GM12865 (cell line): ENCODE results near the gene LSM7.

ENCODE experiments used
- DNase-seq: peaks from one replicate; pipeline ENCODE4 v3.0.0; 2010; ENCODE audit warnings: low read depth
- H3K4me3 ChIP-seq: 2 replicates; pipeline ENCODE4 v1.5.1; 2011; ENCODE audit warnings: mild to moderate bottlenecking, low read depth, low read length, control low read depth
- CTCF ChIP-seq: IDR thresholded peaks from 2 replicates; pipeline ENCODE4 v1.5.1; 2011; ENCODE audit warnings: low read length, control low read depth, low read depth, inconsistent platforms; ENCODE audit not compliant: insufficient read depth; ENCODE audit errors: missing control alignments

The LSM7 gene

GRCh38 chr19:2340496-2341243 lies 12.3 kb upstream of the LSM7 start:
- TF ChIP-seq CTCF: no peak
- H3K4me3 ChIP-seq: no peak overlapping the region
- no peak for DNase-seq

GRCh38 chr19:2339644-2340310 lies 11.4 kb upstream of the LSM7 start:
- TF ChIP-seq CTCF: no peak
- no peak overlapping the region for H3K4me3 ChIP-seq
- no peak for DNase-seq

- no peak overlapping the region for H3K4me3 ChIP-seq
Measured at GRCh38 chr19:2338751-2339643, 10.6 kb upstream of the LSM7 start.

GRCh38 chr19:2338055-2338615 lies 9.7 kb upstream of the LSM7 start:
- H3K4me3 ChIP-seq: no peak overlapping the region
- no peak for DNase-seq
- TF ChIP-seq CTCF: no peak

More at GRCh38 chr19:2338751-2339643, 10.6 kb upstream of the LSM7 start:
- DNase-seq: no peak
- TF ChIP-seq CTCF: no peak

GRCh38 chr19:2337329-2337707 lies 8.9 kb upstream of the LSM7 start:
- H3K4me3 ChIP-seq: no peak overlapping the region

More at GRCh38 chr19:2337329-2337707, 8.9 kb upstream of the LSM7 start:
- DNase-seq: no peak
- TF ChIP-seq CTCF: no peak
